Natural killer cell (primary cell): ENCODE results near the gene SLC4A7. TPM values are rescaled to one million over a fixed set of nuclear protein-coding genes. Genes with fewer than 3 reads are reported as not detected.

Source experiments
- ATAC-seq, 3 donors: fragments of 150-1000 bp in 2 of 3; fragments of 200-7000 bp in 1 of 3; cut with Tn5 transposase; 1 replicate in 1 of 3; 2 replicates in 2 of 3; pipeline ENCODE4 v1.10.0; 2021; ENCODE audit warnings: mild to moderate bottlenecking in 2 of 3, moderate library complexity in 2 of 3
- DNase-seq, 2 donors: peaks; one replicate each; pipeline versions ENCODE4 v3.0.0 to v3.0.0-alpha.2; 2013 to 2021; ENCODE audit warnings: mixed read lengths in 1 of 2
- H3K27ac ChIP-seq: one replicate; pipeline ENCODE4 v1.5.1; 2013; ENCODE audit warnings: mild to moderate bottlenecking, low read length
- H3K27me3 ChIP-seq: one replicate; pipeline ENCODE4 v1.6.1; 2013; ENCODE audit warnings: low read length; ENCODE audit not compliant: control insufficient read depth, insufficient read depth
- H3K36me3 ChIP-seq: one replicate; pipeline ENCODE4 v1.6.1; 2013; ENCODE audit warnings: low read length; ENCODE audit not compliant: control insufficient read depth, insufficient read depth
- H3K4me1 ChIP-seq: one replicate; pipeline ENCODE4 v1.6.1; 2013; ENCODE audit warnings: low read length; ENCODE audit not compliant: control insufficient read depth, insufficient read depth
- H3K4me3 ChIP-seq: one replicate; pipeline ENCODE4 v1.5.1; 2013; ENCODE audit warnings: low read length
- H3K9me3 ChIP-seq: one replicate; pipeline ENCODE4 v1.6.1; 2013; ENCODE audit warnings: low read length; ENCODE audit not compliant: control insufficient read depth, insufficient read depth
- H3K27ac Mint-ChIP-seq, 2 donors: one replicate each; pipeline ENCODE4 v1.8.0; 2022; ENCODE audit warnings: mild to moderate bottlenecking in 2 of 2, mixed read lengths in 2 of 2, moderate library complexity in 1 of 2
- H3K27me3 Mint-ChIP-seq, 2 donors: one replicate each; pipeline ENCODE4 v1.8.0; 2022; ENCODE audit warnings: low read depth in 2 of 2, mixed read lengths in 2 of 2
- H3K36me3 Mint-ChIP-seq: one replicate; pipeline ENCODE4 v1.8.0; 2022; ENCODE audit warnings: mixed read lengths
- H3K4me1 Mint-ChIP-seq, 2 donors: one replicate each; pipeline ENCODE4 v1.8.0; 2022; ENCODE audit warnings: mixed read lengths in 2 of 2
- H3K4me3 Mint-ChIP-seq: one replicate; pipeline ENCODE4 v1.8.0; 2022; ENCODE audit warnings: mild to moderate bottlenecking, moderate library complexity, mixed read lengths
- H3K9me3 Mint-ChIP-seq, 2 donors: one replicate each; pipeline ENCODE4 v1.8.0; 2022; ENCODE audit warnings: mixed read lengths in 2 of 2
- WGBS: methylation state at CpG from one replicate; pipeline ENCODE4 v1.1.7; 2013; ENCODE audit warnings: missing lambda C conversion rate; ENCODE audit not compliant: insufficient coverage; 5-methylcytosine and 5-hydroxymethylcytosine counted together
- intact Hi-C: fragments of 100-400 bp; cut with micrococcal nuclease; formaldehyde crosslinking; loops from one replicate; pipeline ENCODE4 v1.14.2; 2022
- total RNA-seq, 4 donors: library from RNA; stranded (reverse); fragments of 120-200 nt in 1 of 4; gene quantifications; one replicate each; pipeline versions ENCODE4 v1.2.3 to v1.2.4, GENCODE V29; 2013 to 2022
- TF ChIP-seq, protein P1 (sequence below): fragments of 200-600 bp; IDR thresholded peaks from one replicate; pipeline ENCODE4 v1.8.0; 2022; ENCODE audit warnings: antibody characterized with exemption

Gene SLC4A7
- total RNA-seq, 3 donors from 2014 or later (not counting 1 experiment from before 2014, with no cell fraction given) = 36.4 to 48.0 (median 41.3) TPM

DNA sequence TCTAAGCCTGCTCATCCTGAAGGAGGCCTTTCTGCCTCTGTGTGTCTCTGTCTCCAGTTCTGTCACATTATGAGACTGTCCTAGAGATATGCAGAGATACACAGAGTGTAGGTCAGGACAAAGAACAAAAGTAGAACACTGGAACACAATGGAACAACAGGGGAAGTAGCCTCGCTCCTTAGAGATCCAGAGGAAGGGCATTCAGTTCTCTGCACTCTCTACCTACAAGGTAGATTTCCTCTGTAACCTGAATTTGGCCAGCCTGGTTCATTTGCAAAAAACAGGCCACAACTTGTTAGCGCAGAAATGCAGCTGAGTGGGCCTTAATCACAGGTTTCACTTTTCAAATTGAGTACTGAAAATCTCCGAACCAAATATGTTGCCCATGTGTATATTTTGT lies 134.4 kb downstream of the SLC4A7 start:
- ATAC-seq (peak in 2 of 3 donors; percentile 50 to 61), DNase-seq (peak in 1 of 2 donors; percentile 6)
- H3K36me3 Mint-ChIP-seq = no peaks in the 10 kb centered on the region
- no peak overlapping the region for H3K4me3 ChIP-seq
- H3K36me3 ChIP-seq = no peaks in the 10 kb centered on the region
- intact Hi-C loops = no loop called here
- H3K4me3 Mint-ChIP-seq = peak overlapping the region; percentile 76
- H3K27ac ChIP-seq = peak overlapping the region; percentile 41
- H3K4me1 Mint-ChIP-seq = peaks cover 21 to 24% of the 10 kb centered on the region in 2 donors
- H3K27ac Mint-ChIP-seq = peak overlapping the region; percentile 65 to 74
- H3K4me1 ChIP-seq = no peaks in the 10 kb centered on the region
- H3K27me3 ChIP-seq = no peaks in the 10 kb centered on the region
- TF ChIP-seq, protein P1, sequence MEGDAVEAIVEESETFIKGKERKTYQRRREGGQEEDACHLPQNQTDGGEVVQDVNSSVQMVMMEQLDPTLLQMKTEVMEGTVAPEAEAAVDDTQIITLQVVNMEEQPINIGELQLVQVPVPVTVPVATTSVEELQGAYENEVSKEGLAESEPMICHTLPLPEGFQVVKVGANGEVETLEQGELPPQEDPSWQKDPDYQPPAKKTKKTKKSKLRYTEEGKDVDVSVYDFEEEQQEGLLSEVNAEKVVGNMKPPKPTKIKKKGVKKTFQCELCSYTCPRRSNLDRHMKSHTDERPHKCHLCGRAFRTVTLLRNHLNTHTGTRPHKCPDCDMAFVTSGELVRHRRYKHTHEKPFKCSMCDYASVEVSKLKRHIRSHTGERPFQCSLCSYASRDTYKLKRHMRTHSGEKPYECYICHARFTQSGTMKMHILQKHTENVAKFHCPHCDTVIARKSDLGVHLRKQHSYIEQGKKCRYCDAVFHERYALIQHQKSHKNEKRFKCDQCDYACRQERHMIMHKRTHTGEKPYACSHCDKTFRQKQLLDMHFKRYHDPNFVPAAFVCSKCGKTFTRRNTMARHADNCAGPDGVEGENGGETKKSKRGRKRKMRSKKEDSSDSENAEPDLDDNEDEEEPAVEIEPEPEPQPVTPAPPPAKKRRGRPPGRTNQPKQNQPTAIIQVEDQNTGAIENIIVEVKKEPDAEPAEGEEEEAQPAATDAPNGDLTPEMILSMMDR = no peak
- no peaks in the 10 kb centered on the region for H3K9me3 Mint-ChIP-seq
- H3K27me3 Mint-ChIP-seq = no peaks in the 10 kb centered on the region
- H3K9me3 ChIP-seq = no peaks in the 10 kb centered on the region
- 46% methylated on average over 3 of the region's 3 CpGs for WGBS

DNA sequence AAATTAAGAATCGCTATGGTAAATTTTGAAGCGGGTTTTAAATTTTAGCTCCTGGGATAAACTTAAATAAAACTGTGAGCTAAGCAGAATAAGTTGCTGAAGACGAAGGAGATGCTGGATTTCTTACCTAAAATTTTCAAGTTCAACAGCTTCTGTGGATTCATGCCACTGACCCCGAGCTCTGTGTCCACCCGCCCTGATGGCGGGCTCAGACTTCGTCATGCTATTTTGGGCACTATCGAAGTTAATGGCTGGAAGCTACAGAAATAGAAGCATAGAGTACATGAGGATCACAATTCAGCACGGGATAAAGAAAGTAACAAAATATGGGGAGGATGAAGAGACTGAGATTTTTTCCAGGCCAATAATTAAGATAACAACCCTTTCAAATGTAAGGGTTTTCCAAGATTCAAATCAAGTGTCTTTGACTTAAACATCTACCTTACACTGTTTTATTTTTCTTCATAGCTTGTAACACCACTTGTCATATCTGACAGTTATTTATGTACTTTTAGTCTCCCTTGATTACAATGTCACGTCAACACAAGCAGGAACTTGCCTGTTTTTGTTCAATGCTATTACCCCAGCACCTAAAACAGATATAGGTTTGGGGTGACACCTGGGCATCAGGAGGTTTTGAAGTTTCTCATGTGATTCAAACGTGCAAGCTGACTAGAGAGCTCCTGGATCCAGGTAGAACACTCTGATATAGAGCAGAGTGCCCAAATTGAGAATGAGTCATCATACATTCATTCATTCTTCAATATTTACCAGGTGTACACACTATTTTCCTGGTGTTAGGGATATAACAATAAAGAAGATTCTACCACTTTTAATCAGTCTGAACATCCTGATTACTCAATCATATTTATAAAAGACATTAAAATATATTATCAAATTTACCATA lies 138.0 kb downstream of the SLC4A7 start:
- DNase-seq = no peak
- 90% methylated on average over 11 of the region's 11 CpGs for WGBS
- no peaks in the 10 kb centered on the region for H3K27me3 ChIP-seq
- Mint-ChIP-seq H3K9me3 (no peaks in the 10 kb centered on the region), H3K27me3 (no peaks in the 10 kb centered on the region), H3K27ac (no peak overlapping the region), H3K4me3 (no peak overlapping the region), H3K4me1 (peaks cover 21 to 24% of the 10 kb centered on the region in 2 donors), H3K36me3 (no peaks in the 10 kb centered on the region)
- TF ChIP-seq, protein P1 = no peak
- no peak overlapping the region for H3K27ac ChIP-seq
- no peak overlapping the region for H3K4me3 ChIP-seq
- no peaks in the 10 kb centered on the region for H3K9me3 ChIP-seq
- no peaks in the 10 kb centered on the region for H3K36me3 ChIP-seq
- H3K4me1 ChIP-seq = no peaks in the 10 kb centered on the region
- intact Hi-C loops = no loop called here
- no peak for ATAC-seq

DNA sequence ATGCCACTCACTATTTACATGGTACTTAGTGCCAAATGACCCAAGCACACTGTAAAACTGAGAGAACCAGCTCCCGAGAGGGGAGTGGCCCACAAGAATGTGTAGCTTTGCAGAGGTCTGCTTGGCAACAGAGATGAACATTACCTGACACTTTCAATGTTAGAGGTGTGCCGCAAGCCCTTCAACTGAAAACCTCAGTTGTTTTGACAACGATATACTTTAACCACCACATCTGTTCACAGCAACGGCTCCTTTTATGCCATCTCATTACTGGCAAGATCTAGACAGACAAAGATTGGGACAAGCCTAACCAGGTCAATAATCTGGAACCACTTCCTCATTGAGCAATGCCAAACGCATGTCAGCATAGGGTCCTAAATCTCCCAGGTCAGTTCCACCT lies 138.7 kb downstream of the SLC4A7 start:
- intact Hi-C loops = no loop called here
- H3K4me1 ChIP-seq = no peaks in the 10 kb centered on the region
- no peaks in the 10 kb centered on the region for H3K27me3 ChIP-seq
- Mint-ChIP-seq H3K36me3 (no peaks in the 10 kb centered on the region), H3K9me3 (no peaks in the 10 kb centered on the region), H3K4me3 (no peak overlapping the region), H3K27ac (no peak overlapping the region), H3K4me1 (peaks cover 21 to 24% of the 10 kb centered on the region in 2 donors), H3K27me3 (no peaks in the 10 kb centered on the region)
- 16% methylated on average over 4 of the region's 5 CpGs for WGBS
- no peaks in the 10 kb centered on the region for H3K9me3 ChIP-seq
- TF ChIP-seq, protein P1 = no peak
- ATAC-seq (peak; percentile 68 to 80 (median 78)), DNase-seq (peak in 1 of 2 donors; percentile 43)
- H3K36me3 ChIP-seq = no peaks in the 10 kb centered on the region
- H3K27ac ChIP-seq = no peak overlapping the region
- H3K4me3 ChIP-seq = no peak overlapping the region
